NCI-H2227 (cell line): ENCODE results near the gene BTN3A1.
A peak's percentile ranks its signal among the peaks of the same experiment; 100 is the strongest.
"Not testable (repeated sequence)": the region's sequence is repeated elsewhere in the genome, so short reads cannot be mapped to it uniquely, and the experiment has no call there.

Experiments
- DNase-seq: peaks from one replicate; lab custom pipeline; 2025; ENCODE audit not compliant: unreplicated experiment; lab: John Stamatoyannopoulos, UW

The BTN3A1 gene

GRCh38 chr6:26412954-26413353 is 10.9 kb downstream of the BTN3A1 start:
- DNase-seq, result no peak

GRCh38 chr6:26414281-26414680 is 12.2 kb downstream of the BTN3A1 start:
- no peak for DNase-seq

GRCh38 chr6:26415036-26415614 is 13.1 kb downstream of the BTN3A1 start:
- no peak for DNase-seq

GRCh38 chr6:26415791-26416190 is 13.7 kb downstream of the BTN3A1 start:
- no peak for DNase-seq

GRCh38 chr6:26416288-26416687 is 14.2 kb downstream of the BTN3A1 start:
- no peak for DNase-seq

- DNase-seq, result not testable (repeated sequence)
Observed at GRCh38 chr6:26418077-26418476, 16.0 kb downstream of the BTN3A1 start.

GRCh38 chr6:26418795-26419194 is 16.7 kb downstream of the BTN3A1 start:
- not testable (repeated sequence) for DNase-seq

GRCh38 chr6:26420688-26421171 is 18.7 kb downstream of the BTN3A1 start:
- DNase-seq, result peak; percentile 48

- peak; percentile 85 for DNase-seq
Observed at GRCh38 chr6:26421259-26422144, 19.4 kb downstream of the BTN3A1 start.

- DNase-seq, result no peak
Observed at GRCh38 chr6:26422329-26422728, 20.3 kb downstream of the BTN3A1 start.

- DNase-seq, result no peak
Observed at GRCh38 chr6:26426691-26427450, 24.8 kb downstream of the BTN3A1 start.

- no peak for DNase-seq
Observed at GRCh38 chr6:26427451-26427809, 25.4 kb downstream of the BTN3A1 start.

GRCh38 chr6:26428206-26428605 is 26.1 kb downstream of the BTN3A1 start:
- no peak for DNase-seq

GRCh38 chr6:26430787-26431186 is 28.7 kb downstream of the BTN3A1 start:
- DNase-seq, result no peak

GRCh38 chr6:26431258-26432172 is 29.4 kb downstream of the BTN3A1 start:
- DNase-seq, result no peak

GRCh38 chr6:26432627-26433201 is 30.6 kb downstream of the BTN3A1 start:
- DNase-seq, result no peak

GRCh38 chr6:26433680-26434079 is 31.6 kb downstream of the BTN3A1 start:
- DNase-seq, result not testable (repeated sequence)

GRCh38 chr6:26436018-26436417 is 33.9 kb downstream of the BTN3A1 start:
- DNase-seq, result no peak

GRCh38 chr6:26437550-26437949 is 35.5 kb downstream of the BTN3A1 start:
- no peak for DNase-seq

GRCh38 chr6:26438000-26438399 is 35.9 kb downstream of the BTN3A1 start:
- DNase-seq, result no peak
